ENCODE measurements around the gene ASS1.

ASS1 gene

GRCh38 chr9:130477564-130477963, 32.8 kb downstream of the ASS1 start:
- DNase-seq: no peak

GRCh38 chr9:130478152-130478551, 33.4 kb downstream of the ASS1 start:
- no peak for DNase-seq

- no peak for DNase-seq
Observed at GRCh38 chr9:130478736-130479575, 34.2 kb downstream of the ASS1 start.

- DNase-seq: no peak
Observed at GRCh38 chr9:130479587-130479986, 34.8 kb downstream of the ASS1 start.

- DNase-seq: no peak
Observed at GRCh38 chr9:130480673-130481072, 35.9 kb downstream of the ASS1 start.

GRCh38 chr9:130482463-130482862, 37.7 kb downstream of the ASS1 start:
- no peak for DNase-seq

- no peak for DNase-seq
Observed at GRCh38 chr9:130483371-130483971, 38.7 kb downstream of the ASS1 start.

GRCh38 chr9:130484362-130485072, 39.8 kb downstream of the ASS1 start:
- DNase-seq: no peak

GRCh38 chr9:130486103-130486502, 41.3 kb downstream of the ASS1 start:
- no peak for DNase-seq

- no peak for DNase-seq
Observed at GRCh38 chr9:130487500-130487899, 42.7 kb downstream of the ASS1 start.

GRCh38 chr9:130488621-130489330, 44.0 kb downstream of the ASS1 start:
- no peak for DNase-seq

- no peak for DNase-seq
Observed at GRCh38 chr9:130490981-130491380, 46.2 kb downstream of the ASS1 start.

GRCh38 chr9:130491830-130492482, 47.2 kb downstream of the ASS1 start:
- no peak for DNase-seq

GRCh38 chr9:130493021-130493420, 48.3 kb downstream of the ASS1 start:
- no peak for DNase-seq

- no peak for DNase-seq
Observed at GRCh38 chr9:130493476-130493875, 48.7 kb downstream of the ASS1 start.

GRCh38 chr9:130495067-130495466, 50.3 kb downstream of the ASS1 start:
- DNase-seq: no peak

GRCh38 chr9:130497139-130497538, 52.4 kb downstream of the ASS1 start:
- DNase-seq: no peak

- no peak for DNase-seq
Observed at GRCh38 chr9:130498298-130498917, 53.6 kb downstream of the ASS1 start.

- no peak for DNase-seq
Observed at GRCh38 chr9:130498918-130499698, 54.3 kb downstream of the ASS1 start.

- DNase-seq: no peak
Observed at GRCh38 chr9:130499804-130500263, 55.1 kb downstream of the ASS1 start.

Measured in activated CD4-positive, alpha-beta T cell treated with anti-CD3 and anti-CD28 coated beads, Interleukin-2, amount 50 U/mL, for 1 hour (primary cell).